DMS 273 treated with DMSO at 0.1 percent for 48 hours (cell line): ENCODE results near the gene DYRK2.

ENCODE experiments used
- DNase-seq: peaks from one replicate; lab custom pipeline; 2025; lab: John Stamatoyannopoulos, UW

The DYRK2 gene

DNA sequence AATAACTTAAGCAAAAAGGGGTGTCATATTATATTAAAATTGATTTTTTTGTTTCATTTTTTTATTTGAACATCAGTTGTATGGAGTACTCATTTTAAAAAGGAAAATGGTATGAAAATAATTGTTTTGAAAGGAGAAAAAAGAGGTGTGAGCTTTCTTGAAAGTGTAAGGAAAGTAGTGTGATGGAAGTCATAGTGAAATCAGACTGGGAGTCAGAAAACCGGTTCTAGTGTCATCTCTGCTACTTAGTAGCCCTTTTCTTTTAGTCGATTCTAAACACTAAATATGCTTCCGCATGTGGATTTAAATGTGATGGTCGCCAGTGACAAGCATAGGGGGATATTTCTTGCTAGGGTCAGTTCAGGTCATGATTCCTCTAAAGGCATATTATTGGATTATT is 1.8 kb upstream of the DYRK2 start:
- no peak for DNase-seq

DNA sequence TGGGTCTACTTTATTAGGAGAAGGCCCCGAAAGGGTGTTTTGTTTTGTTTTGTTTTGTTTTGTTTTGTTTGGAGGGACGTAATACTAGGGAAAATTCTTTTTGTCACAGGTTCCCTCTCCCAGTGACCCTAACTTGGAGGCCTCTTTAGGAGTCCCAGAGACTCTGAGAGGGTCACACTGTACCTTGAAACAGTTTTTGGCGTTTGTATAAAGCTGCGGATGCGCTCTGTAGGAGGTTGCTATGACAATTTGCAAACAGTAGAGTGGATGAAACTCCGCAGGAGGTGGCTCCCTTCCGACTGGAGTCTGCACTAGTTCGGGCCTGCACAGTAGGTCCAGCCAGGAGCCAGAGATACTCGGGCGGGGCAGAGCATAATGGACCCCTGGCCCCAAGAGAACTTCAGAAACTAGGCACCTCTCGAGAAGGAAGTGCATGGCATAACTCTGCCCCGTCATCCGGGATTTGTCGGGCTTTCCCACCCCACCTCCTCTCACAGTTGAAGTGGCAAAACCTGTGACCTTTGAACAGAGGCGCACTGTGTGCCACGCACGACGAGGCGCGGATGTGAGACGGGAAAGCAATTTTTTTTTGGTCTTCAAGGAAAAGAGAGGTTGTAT is 1.3 kb upstream of the DYRK2 start:
- DNase-seq: no peak

- peak; percentile 71 for DNase-seq
Measured at GRCh38 chr12:67647799-67648520, 585 bp upstream of the DYRK2 start.

- no peak for DNase-seq
Measured at GRCh38 chr12:67649261-67649569, 670 bp downstream of the DYRK2 start.

GRCh38 chr12:67649570-67650387 is 1.2 kb downstream of the DYRK2 start:
- DNase-seq: no peak

DNA sequence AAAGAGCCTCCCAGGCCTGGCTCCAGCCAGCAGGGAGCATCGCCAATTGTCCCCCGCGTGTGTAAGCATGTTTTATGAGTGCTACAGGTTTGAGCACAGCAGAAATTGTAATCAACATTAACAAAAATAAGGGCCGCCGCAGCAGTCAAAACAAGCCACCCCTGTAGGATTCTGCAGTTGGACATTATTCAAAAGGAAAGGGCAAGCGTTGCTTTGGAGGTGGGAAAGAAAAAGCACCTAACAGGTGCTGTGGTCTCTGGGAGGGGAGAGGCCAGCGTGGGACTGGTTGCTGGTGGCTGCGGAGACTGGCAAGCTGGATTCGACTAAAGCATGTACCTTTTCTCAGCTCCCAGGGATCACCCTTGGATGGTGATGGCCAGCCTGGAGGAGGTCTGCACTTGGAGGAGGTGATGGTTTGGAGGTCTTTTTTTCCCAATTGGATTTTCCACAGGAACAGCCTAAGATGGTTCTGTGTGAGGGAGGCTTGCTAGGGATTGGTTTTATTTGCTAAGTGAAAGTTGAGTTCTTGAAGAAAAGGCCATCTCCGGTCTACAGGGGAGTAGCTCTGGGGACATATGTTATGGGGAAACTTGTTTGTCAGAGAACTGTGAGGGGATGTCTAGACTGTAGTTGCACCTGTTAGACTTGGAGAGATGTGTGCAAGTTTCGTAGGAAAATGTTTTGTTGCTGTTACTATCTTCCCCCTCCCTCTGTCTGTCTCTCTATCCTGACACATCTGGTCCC is 2.0 kb downstream of the DYRK2 start:
- no peak for DNase-seq

DNA sequence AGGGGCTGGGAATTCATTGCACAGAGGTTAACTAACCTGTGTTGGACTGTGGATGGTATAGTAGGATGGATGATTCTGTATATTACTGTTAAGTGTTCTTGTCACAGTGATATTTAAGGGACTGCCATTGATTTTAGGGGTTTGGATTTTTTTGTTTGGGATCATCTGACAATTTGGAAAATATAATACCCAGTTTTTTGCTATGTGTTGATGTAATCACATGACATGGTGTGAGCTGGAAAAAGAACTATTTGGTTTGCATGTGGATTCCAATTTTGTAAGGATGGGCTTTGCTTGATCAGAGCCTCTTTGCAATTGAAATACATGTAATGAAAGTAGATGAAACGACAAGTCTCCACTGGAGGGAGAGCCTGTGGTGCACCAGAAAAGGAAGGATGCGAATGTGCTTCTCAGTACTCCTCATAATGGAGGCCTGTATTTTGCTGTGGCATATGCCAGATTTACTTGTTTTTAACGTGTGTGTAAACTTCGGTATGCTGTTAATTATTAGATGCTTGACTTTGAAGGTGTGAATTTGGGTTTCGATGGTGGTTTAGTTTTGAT is 2.7 kb downstream of the DYRK2 start:
- DNase-seq: no peak

DNA sequence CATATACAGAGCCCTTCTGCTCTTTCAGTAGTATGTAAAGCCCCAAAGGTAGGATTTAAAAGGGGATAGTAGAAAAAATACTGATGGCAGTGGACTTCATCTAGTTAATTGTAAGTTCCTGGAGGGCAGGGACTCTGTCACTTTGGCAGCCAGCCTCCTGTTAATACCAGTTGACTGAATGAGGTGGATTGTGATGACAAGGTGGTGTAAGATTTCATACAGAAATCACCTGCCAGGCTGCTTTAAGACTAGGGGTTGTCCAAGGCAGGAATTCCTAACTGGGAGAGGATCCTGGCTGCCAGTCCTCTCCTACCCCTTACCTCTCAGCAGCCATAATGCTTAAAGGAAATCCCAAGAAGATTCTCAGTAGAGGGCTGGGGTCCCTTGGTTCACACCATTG is 7.3 kb downstream of the DYRK2 start:
- DNase-seq: no peak

- no peak for DNase-seq
Measured at GRCh38 chr12:67656251-67656650, 7.7 kb downstream of the DYRK2 start.

- no peak for DNase-seq
Measured at GRCh38 chr12:67658486-67658885, 9.9 kb downstream of the DYRK2 start.

DNA sequence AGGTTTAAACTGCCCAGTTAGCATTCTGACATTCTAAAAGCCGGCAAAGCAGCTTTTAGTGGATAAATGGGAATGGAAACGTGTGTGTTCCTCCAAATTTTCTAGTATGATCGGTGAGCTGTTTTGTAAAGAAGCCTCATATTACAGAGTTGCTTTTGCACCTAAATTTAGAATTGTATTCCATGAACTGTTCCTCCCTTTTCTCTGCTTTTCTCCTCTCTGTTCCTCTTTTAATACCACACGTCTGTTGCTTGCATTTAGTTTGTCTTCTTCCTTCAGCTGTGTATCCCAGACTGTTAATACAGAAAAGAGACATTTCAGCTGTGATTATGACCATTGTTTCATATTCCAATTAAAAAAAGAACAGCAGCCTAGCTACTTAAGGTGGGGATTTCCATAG is 10.7 kb downstream of the DYRK2 start:
- no peak for DNase-seq

GRCh38 chr12:67661311-67662021 is 12.9 kb downstream of the DYRK2 start:
- peak; percentile 24 for DNase-seq

DNA sequence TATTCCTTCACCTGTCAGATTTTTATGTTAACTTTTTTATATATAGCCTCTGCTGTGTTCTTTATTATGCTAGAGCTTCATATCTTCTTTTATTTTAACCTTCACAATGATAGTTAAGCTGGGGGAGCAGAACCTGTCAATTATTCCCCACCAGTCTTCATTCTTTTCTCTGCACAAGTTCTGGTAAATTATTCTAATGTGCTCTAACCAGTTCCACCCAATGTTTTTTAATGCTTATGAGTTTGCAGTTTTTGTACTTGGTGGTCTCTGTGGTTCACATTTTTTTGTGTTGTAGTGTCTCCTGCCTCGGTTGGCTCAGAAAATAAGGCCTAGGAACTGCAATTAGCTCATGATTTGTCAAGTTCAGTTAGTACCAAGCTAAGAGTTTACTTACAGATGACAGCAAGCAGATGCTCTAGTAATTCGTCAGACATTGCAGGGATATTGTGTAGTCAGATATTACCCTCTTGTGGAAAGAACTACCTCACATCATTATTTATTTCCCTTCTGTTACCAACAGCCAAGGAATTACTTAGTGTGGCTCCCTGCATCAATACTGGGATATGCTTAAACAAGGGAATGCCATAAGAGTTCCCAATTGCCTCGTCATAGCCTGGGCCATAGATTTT is 14.5 kb downstream of the DYRK2 start:
- DNase-seq: peak; percentile 16

- DNase-seq: no peak
Measured at GRCh38 chr12:67664171-67664570, 15.6 kb downstream of the DYRK2 start.

GRCh38 chr12:67665679-67666078 is 17.1 kb downstream of the DYRK2 start:
- no peak for DNase-seq

DNA sequence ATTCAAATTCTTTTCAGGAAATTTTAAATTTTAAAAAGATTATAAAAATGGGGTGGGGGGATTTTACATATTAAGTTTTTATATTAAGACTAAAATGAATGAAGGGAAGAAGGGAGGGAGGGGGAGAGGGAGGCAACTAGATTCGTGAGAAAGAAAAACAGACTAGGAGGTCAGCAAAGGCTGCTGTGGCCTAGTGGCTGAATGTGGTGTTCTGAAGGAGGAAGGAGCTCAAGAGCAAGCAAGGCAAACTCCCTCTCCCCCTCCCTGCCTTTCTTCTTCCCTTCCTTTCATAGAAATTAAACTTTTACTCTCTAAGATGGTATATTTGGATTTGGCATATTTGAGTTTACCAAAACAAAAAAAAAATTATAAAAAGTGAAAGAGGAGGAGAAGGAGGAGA is 18.1 kb downstream of the DYRK2 start:
- no peak for DNase-seq

- no peak for DNase-seq
Measured at GRCh38 chr12:67667276-67668073, 18.9 kb downstream of the DYRK2 start.

GRCh38 chr12:67669217-67669933 is 20.8 kb downstream of the DYRK2 start:
- no peak for DNase-seq

DNA sequence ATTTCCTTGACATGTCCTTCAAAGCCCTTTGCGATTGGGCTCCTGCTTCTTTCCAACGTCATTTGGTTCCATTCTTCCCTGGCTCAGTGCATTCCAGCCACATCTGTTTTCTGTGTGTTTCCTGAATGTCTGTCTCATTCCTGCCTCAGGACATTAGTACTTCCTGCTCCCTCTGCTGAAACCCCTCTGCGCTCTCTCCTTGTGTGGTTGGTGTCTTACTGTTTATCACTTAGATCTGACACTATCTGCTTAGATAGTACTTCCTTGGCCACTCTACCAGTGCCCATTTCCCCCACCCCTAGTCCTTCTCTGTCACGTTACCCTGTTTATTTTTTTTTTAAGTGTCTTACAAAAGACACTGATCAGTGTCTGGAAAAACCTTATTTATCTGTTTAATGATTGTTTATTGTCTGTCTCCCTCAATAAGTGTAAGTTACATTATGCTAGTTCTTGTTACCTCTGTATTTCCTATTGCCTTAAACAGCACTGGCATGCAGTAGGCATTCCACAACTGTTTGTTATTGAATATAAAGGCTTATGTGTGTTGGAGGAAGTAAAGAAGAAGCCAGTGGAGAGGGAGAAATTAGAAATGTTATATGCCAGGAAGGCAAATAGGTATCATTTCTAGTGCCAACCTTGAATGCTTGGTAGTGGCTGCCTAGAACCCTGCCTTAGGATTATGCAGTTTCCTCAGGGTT is 21.5 kb downstream of the DYRK2 start:
- DNase-seq: no peak
